Measurements from ENCODE around the gene TYW1. TPM values are rescaled to one million over a fixed set of nuclear protein-coding genes. Genes with fewer than 3 reads are reported as not detected.
"Not testable (repeated sequence)": the region's sequence is repeated elsewhere in the genome, so short reads cannot be mapped to it uniquely, and the experiment has no call there.

TYW1 gene
- total and polyA plus RNA-seq, 2 of the 8 experiments (the other 6 are each of a cell fraction or from before 2014, with no cell fraction given), result 8.8 to 16.2 TPM

GRCh38 chr7:67213038-67213437 lies 216.4 kb downstream of the TYW1 start:
- H3K4ac ChIP-seq (replicated peaks; ENCODE audit: insufficient read length, low read depth, low read length); H2BK20ac ChIP-seq (ENCODE audit: low read length); H3K23ac ChIP-seq (ENCODE audit: insufficient read length); DNase-seq (ENCODE audit: low read depth in 1 of 2, low spot score in 2 of 2); H3K36me3 ChIP-seq (ENCODE audit: control insufficient read depth in 2 of 4, insufficient read depth in 4 of 4, low read length in 3 of 4); H3K9ac ChIP-seq (replicated peaks in 1 of 4; ENCODE audit: extremely low read depth in 1 of 4, low read depth in 3 of 4, low read length in 3 of 4); H2BK15ac ChIP-seq (ENCODE audit: low read length); H3K56ac ChIP-seq (replicated peaks; ENCODE audit: insufficient read length, low read depth, low read length); H3K27me3 ChIP-seq (replicated peaks in 1 of 4; ENCODE audit: control insufficient read depth in 3 of 4, extremely low read depth in 1 of 4, insufficient read depth in 3 of 4, low read length in 3 of 4); H3K4me3 ChIP-seq (ENCODE audit: extremely low read depth in 1 of 4, insufficient read depth in 2 of 4, low read depth in 3 of 4, low read length in 4 of 4); H3K9me3 ChIP-seq (ENCODE audit: insufficient read depth in 2 of 2, low read depth in 1 of 2, low read length in 1 of 2); H2BK5ac ChIP-seq (ENCODE audit: low read depth, low read length); H2BK120ac ChIP-seq (replicated peaks; ENCODE audit: low read depth, low read length); H3K79me2 ChIP-seq (ENCODE audit: control insufficient read depth in 1 of 2, insufficient read depth in 2 of 2, low read length in 2 of 2); H3K23me2 ChIP-seq (ENCODE audit: low read depth, low read length); H3K18ac ChIP-seq (ENCODE audit: extremely low read depth, low read length); H3K4me2 ChIP-seq (ENCODE audit: insufficient read depth in 1 of 2, low read depth in 2 of 2, low read length in 2 of 2); H4K5ac ChIP-seq (ENCODE audit: insufficient read length, low read depth, low read length); H2AK5ac ChIP-seq (ENCODE audit: low read depth, low read length); H4K8ac ChIP-seq (ENCODE audit: extremely low read depth, insufficient read depth, low read length); H3K79me1 ChIP-seq (ENCODE audit: low read depth, low read length); H4K91ac ChIP-seq (replicated peaks; ENCODE audit: insufficient read length, low read length); H3K27ac ChIP-seq (ENCODE audit: low read depth, low read length); H3K14ac ChIP-seq (ENCODE audit: insufficient read length); H3K4me1 ChIP-seq (replicated peaks in 1 of 4; ENCODE audit: control insufficient read depth in 3 of 4, insufficient read depth in 4 of 4, low read length in 3 of 4); H4K20me1 ChIP-seq (replicated peaks in 1 of 2; ENCODE audit: control insufficient read depth in 1 of 2, insufficient read depth in 2 of 2, low read length in 2 of 2); POLR2A ChIA-PET (ENCODE audit: partially characterized antibody); CTCF ChIA-PET (ENCODE audit: partially characterized antibody); H2AFZ ChIP-seq (ENCODE audit: low read length); FAIRE-seq; H2BK12ac ChIP-seq (ENCODE audit: low read depth, low read length): not testable (repeated sequence)
- WGBS, 2 experiments (ENCODE audit: extremely low coverage in 1 of 2, insufficient coverage in 1 of 2, insufficient read length in 1 of 2, insufficient replicate concordance in 2 of 2, low coverage in 1 of 2, low lambda C conversion rate in 2 of 2, missing lambda C conversion rate in 1 of 2), result 94% methylated on average over 7 of the region's 7 CpGs; no CpG with 5 or more reads in 1 of the 2 experiments

GRCh38 chr7:67223551-67223950 lies 226.9 kb downstream of the TYW1 start:
- H3K56ac ChIP-seq (replicated peaks; ENCODE audit: insufficient read length, low read depth, low read length); H3K23ac ChIP-seq (ENCODE audit: insufficient read length); H3K4me2 ChIP-seq (ENCODE audit: insufficient read depth in 1 of 2, low read depth in 2 of 2, low read length in 2 of 2); H4K20me1 ChIP-seq (replicated peaks in 1 of 2; ENCODE audit: control insufficient read depth in 1 of 2, insufficient read depth in 2 of 2, low read length in 2 of 2); H4K5ac ChIP-seq (ENCODE audit: insufficient read length, low read depth, low read length); H2AFZ ChIP-seq (ENCODE audit: low read length); FAIRE-seq; H3K27ac ChIP-seq (ENCODE audit: low read depth, low read length); H3K14ac ChIP-seq (ENCODE audit: insufficient read length); H2BK15ac ChIP-seq (ENCODE audit: low read length); H2BK12ac ChIP-seq (ENCODE audit: low read depth, low read length); H4K91ac ChIP-seq (replicated peaks; ENCODE audit: insufficient read length, low read length); H3K79me1 ChIP-seq (ENCODE audit: low read depth, low read length); H2BK20ac ChIP-seq (ENCODE audit: low read length); H4K8ac ChIP-seq (ENCODE audit: extremely low read depth, insufficient read depth, low read length); CTCF ChIA-PET (ENCODE audit: partially characterized antibody); POLR2A ChIA-PET (ENCODE audit: partially characterized antibody); H3K4me3 ChIP-seq (ENCODE audit: extremely low read depth in 1 of 4, insufficient read depth in 2 of 4, low read depth in 3 of 4, low read length in 4 of 4); H3K79me2 ChIP-seq (ENCODE audit: control insufficient read depth in 1 of 2, insufficient read depth in 2 of 2, low read length in 2 of 2); H2AK5ac ChIP-seq (ENCODE audit: low read depth, low read length); H3K36me3 ChIP-seq (ENCODE audit: control insufficient read depth in 2 of 4, insufficient read depth in 4 of 4, low read length in 3 of 4); H2BK120ac ChIP-seq (replicated peaks; ENCODE audit: low read depth, low read length); H3K9ac ChIP-seq (replicated peaks in 1 of 4; ENCODE audit: extremely low read depth in 1 of 4, low read depth in 3 of 4, low read length in 3 of 4); DNase-seq (ENCODE audit: low read depth in 1 of 2, low spot score in 2 of 2); H3K9me3 ChIP-seq (ENCODE audit: insufficient read depth in 2 of 2, low read depth in 1 of 2, low read length in 1 of 2); H3K18ac ChIP-seq (ENCODE audit: extremely low read depth, low read length); H3K23me2 ChIP-seq (ENCODE audit: low read depth, low read length); H2BK5ac ChIP-seq (ENCODE audit: low read depth, low read length); H3K27me3 ChIP-seq (replicated peaks in 1 of 4; ENCODE audit: control insufficient read depth in 3 of 4, extremely low read depth in 1 of 4, insufficient read depth in 3 of 4, low read length in 3 of 4); H3K4ac ChIP-seq (replicated peaks; ENCODE audit: insufficient read length, low read depth, low read length); H3K4me1 ChIP-seq (replicated peaks in 1 of 4; ENCODE audit: control insufficient read depth in 3 of 4, insufficient read depth in 4 of 4, low read length in 3 of 4): not testable (repeated sequence)
- WGBS, 2 experiments (ENCODE audit: extremely low coverage in 1 of 2, insufficient coverage in 1 of 2, insufficient read length in 1 of 2, insufficient replicate concordance in 2 of 2, low coverage in 1 of 2, low lambda C conversion rate in 2 of 2, missing lambda C conversion rate in 1 of 2), result 95% methylated on average over 2 of the region's 2 CpGs; no CpG with 5 or more reads in 1 of the 2 experiments

Data from H1 (cell line).